Posterior cingulate gyrus (tissue), 11 donors: ENCODE results near the gene DYNLT2B.
"Not testable (repeated sequence)": the region's sequence is repeated elsewhere in the genome, so short reads cannot be mapped to it uniquely, and the experiment has no call there.

Source experiments
- DNase-seq, 10 donors: peaks; one replicate each; pipeline versions ENCODE4 v3.0.0 to v3.0.0-alpha.2; 2020 to 2021; ENCODE audit warnings: mixed read lengths in 3 of 10
- intact Hi-C: fragments of 100-400 bp; cut with DNase I; formaldehyde crosslinking; loops from one replicate; pipeline ENCODE4 v1.15.1; 2023

DYNLT2B gene

GRCh38 chr3:196317687-196318467 lies at the start of gene DYNLT2B:
TSS of gene DYNLT2B (minus strand) at chr3:196318240. CDS start at chr3:196318152, 88 bp downstream.
- DNase-seq = peak; percentile 80 to 98 (median 88)
- intact Hi-C loops = loop anchor here (2.0 to 5.0 kb wide), 3 partner anchors 113 to 624 kb away; partner anchors contain the start of genes NCBP2 and RNF168

GRCh38 chr3:196365736-196366135 lies 47.7 kb upstream of the DYNLT2B start:
- no peak for DNase-seq
- intact Hi-C loops = no loop called here

- intact Hi-C loops = no loop called here
- no peak for DNase-seq
Measured at GRCh38 chr3:196360586-196360985, 42.5 kb upstream of the DYNLT2B start.

- intact Hi-C loops = not testable (repeated sequence)
Measured at GRCh38 chr3:196358540-196358939, 40.5 kb upstream of the DYNLT2B start.

GRCh38 chr3:196357905-196358304 lies 39.9 kb upstream of the DYNLT2B start:
- intact Hi-C loops = no loop called here
- DNase-seq = peak in 1 of 10 donors; percentile 38

More at GRCh38 chr3:196358540-196358939, 40.5 kb upstream of the DYNLT2B start:
- DNase-seq = not testable (repeated sequence)

GRCh38 chr3:196356556-196356955 lies 38.5 kb upstream of the DYNLT2B start:
- intact Hi-C loops = no loop called here

GRCh38 chr3:196355668-196356067 lies 37.6 kb upstream of the DYNLT2B start:
- intact Hi-C loops = no loop called here
- DNase-seq = no peak

More at GRCh38 chr3:196356556-196356955, 38.5 kb upstream of the DYNLT2B start:
- no peak for DNase-seq

GRCh38 chr3:196354132-196354531 lies 36.1 kb upstream of the DYNLT2B start:
- intact Hi-C loops = no loop called here
- DNase-seq = no peak

GRCh38 chr3:196351541-196351940 lies 33.5 kb upstream of the DYNLT2B start:
- intact Hi-C loops = no loop called here
- no peak for DNase-seq

- intact Hi-C loops = no loop called here
Measured at GRCh38 chr3:196350067-196350466, 32.0 kb upstream of the DYNLT2B start.

GRCh38 chr3:196348698-196349097 lies 30.7 kb upstream of the DYNLT2B start:
- intact Hi-C loops = no loop called here
- DNase-seq = no peak

More at GRCh38 chr3:196350067-196350466, 32.0 kb upstream of the DYNLT2B start:
- no peak for DNase-seq

GRCh38 chr3:196344663-196345062 lies 26.6 kb upstream of the DYNLT2B start:
- DNase-seq = no peak
- intact Hi-C loops = no loop called here

- intact Hi-C loops, DNase-seq: not testable (repeated sequence)
Measured at GRCh38 chr3:196343917-196344316, 25.9 kb upstream of the DYNLT2B start.

GRCh38 chr3:196341137-196341536 lies 23.1 kb upstream of the DYNLT2B start:
- intact Hi-C loops = no loop called here
- no peak for DNase-seq

GRCh38 chr3:196340466-196340865 lies 22.4 kb upstream of the DYNLT2B start:
- DNase-seq = no peak
- intact Hi-C loops = no loop called here

- intact Hi-C loops = no loop called here
- no peak for DNase-seq
Measured at GRCh38 chr3:196339493-196340254, 21.6 kb upstream of the DYNLT2B start.

GRCh38 chr3:196339044-196339443 lies 21.0 kb upstream of the DYNLT2B start:
- no peak for DNase-seq
- intact Hi-C loops = no loop called here

GRCh38 chr3:196336319-196337145 lies 18.5 kb upstream of the DYNLT2B start:
- DNase-seq = no peak
- intact Hi-C loops = no loop called here

GRCh38 chr3:196335503-196335948 lies 17.5 kb upstream of the DYNLT2B start:
- DNase-seq = peak in 1 of 10 donors; percentile 62
- intact Hi-C loops = no loop called here

- intact Hi-C loops = no loop called here
Measured at GRCh38 chr3:196334982-196335381, 16.9 kb upstream of the DYNLT2B start.

More at GRCh38 chr3:196334982-196335381, 16.9 kb upstream of the DYNLT2B start:
- no peak for DNase-seq
